ENCODE measurements around the gene PCBP3.

Gene PCBP3

DNA sequence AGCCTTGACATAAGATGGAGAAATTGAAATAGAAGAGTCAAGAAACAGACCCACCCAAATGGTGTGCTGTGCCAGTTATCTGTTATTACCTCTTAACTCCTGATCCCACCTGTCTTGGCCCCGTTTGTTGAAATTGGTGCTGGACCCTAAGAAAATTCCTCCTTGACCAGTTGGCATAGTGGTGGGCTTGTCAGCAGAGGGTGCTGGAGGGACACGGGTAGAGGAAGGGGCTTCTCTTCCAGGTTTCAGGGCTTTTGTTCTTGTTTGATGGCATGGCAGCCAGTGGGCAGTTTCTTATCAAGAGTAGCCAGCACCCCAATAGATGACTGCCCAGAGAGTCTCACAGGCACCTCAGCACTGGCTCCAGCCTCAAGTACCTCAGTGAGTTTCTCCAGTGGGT lies 51.6 kb downstream of the PCBP3 start:
- TF ChIP-seq, protein P1, sequence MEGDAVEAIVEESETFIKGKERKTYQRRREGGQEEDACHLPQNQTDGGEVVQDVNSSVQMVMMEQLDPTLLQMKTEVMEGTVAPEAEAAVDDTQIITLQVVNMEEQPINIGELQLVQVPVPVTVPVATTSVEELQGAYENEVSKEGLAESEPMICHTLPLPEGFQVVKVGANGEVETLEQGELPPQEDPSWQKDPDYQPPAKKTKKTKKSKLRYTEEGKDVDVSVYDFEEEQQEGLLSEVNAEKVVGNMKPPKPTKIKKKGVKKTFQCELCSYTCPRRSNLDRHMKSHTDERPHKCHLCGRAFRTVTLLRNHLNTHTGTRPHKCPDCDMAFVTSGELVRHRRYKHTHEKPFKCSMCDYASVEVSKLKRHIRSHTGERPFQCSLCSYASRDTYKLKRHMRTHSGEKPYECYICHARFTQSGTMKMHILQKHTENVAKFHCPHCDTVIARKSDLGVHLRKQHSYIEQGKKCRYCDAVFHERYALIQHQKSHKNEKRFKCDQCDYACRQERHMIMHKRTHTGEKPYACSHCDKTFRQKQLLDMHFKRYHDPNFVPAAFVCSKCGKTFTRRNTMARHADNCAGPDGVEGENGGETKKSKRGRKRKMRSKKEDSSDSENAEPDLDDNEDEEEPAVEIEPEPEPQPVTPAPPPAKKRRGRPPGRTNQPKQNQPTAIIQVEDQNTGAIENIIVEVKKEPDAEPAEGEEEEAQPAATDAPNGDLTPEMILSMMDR (conservative IDR thresholded peaks at IDR 0.05): no peak
- TF ChIP-seq ZFX (IDR thresholded peaks at IDR 0.05): no peak
- H3K27ac ChIP-seq: no peak overlapping the region

DNA sequence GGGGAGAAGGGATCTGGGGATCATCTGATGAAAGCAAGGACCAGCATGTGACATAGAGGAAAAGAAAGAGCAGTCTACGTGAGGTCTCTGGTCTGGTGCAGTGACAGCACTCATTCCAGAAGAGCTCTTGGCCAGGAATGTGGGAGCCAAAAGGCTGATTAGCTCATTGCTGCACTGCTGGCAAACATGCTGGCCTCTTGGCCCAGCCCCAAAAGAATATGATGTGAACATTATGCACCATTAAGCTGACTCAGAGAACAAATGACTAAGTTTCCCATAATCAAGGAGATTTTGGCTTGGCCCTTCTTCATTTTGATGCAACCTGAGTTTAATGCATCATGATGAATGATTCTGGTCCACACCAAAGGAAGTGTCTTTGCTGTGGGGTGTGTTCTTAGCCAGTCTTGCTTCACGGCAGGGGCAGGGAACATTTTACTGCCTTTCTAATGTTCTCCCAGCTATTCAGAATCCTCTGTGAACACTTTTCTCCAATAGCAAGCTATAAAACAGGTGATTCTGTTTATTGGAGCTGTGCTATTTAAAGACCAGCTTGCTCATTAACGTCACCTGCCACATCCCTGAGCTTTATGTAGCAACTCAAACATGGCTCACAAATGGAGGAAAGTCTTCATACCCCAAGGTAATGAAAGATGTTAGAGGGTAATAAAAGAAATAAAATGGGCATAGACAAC lies 55.1 kb downstream of the PCBP3 start:
- H3K27ac ChIP-seq: no peak overlapping the region
- no peak for TF ChIP-seq ZFX (IDR thresholded peaks at IDR 0.05)
- TF ChIP-seq, protein P1 (conservative IDR thresholded peaks at IDR 0.05): no peak

DNA sequence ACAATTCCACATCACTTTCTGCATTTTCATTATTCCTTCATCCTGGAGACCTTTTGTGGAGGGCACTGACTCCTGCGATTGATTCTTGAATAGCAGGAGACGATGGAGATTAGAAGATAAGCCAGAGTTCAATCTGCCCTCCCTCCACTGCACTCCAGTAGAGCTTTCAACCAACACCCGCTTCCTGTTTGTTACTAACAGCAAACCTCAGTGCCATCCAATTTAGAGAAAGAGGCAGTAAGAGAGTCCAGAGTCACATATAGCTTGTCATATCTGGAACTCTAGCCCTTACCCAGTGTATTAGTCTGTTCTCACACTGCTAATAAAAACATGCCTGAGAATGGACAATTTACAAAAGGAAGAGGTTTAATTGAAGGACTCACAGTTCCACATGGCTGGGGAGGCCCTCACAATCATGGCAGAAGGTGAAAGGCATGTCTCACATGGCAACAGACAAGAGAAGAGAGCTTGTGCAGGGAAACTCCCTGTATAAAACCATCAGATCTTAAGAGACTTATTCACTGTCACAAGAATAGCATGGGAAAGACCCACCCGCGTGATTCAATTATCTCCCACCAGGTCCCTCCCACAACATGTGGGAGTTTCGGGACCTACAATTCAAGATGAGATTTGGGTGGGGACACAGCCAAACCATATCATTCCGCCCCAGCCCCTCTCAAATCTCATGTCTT lies 55.9 kb downstream of the PCBP3 start:
- H3K27ac ChIP-seq: no peak overlapping the region
- TF ChIP-seq, protein P1 (conservative IDR thresholded peaks at IDR 0.05): no peak
- no peak for TF ChIP-seq ZFX (IDR thresholded peaks at IDR 0.05)

DNA sequence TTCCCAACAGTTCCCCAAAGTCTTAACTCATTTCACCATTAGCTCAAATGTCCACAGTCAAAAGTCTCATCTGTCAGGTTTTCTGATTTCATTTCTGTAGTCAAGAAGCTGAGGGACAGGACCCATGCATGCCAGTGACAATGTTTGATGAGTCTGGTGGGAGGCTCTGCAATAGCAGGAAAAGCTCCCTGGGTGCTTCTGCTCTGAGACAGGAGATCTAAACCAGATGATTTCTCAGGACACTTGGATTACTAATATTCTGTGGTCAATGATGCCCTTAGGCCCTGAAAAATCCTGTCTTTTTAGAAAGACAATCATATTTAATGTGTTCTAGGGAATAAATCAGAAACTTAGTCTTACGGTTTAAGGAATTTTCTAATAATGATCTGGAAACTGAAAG lies 56.4 kb downstream of the PCBP3 start:
- TF ChIP-seq, protein P1 (conservative IDR thresholded peaks at IDR 0.05): no peak
- no peak for TF ChIP-seq ZFX (IDR thresholded peaks at IDR 0.05)
- no peak overlapping the region for H3K27ac ChIP-seq

DNA sequence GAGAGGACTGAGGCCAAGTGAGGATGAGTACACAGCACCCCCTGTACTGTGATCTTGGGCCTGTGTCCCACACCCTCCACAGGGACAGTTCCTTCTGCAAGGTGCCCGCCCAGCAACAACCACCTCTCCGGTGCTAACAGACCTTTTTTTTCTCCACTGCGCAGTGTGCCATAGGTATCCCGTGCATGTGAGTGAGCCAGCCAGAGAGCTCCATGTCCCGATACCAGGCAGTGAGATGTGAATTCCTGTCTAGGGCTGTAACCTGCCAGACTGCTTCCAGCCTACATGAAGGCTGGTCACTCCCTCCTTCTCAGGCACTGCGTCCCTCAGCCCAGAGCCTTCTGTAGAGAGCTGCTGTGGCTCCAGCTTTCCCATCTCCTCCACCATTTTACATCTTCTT lies 56.9 kb downstream of the PCBP3 start:
- no peak overlapping the region for H3K27ac ChIP-seq
- TF ChIP-seq, protein P1 (conservative IDR thresholded peaks at IDR 0.05): no peak
- no peak for TF ChIP-seq ZFX (IDR thresholded peaks at IDR 0.05)

DNA sequence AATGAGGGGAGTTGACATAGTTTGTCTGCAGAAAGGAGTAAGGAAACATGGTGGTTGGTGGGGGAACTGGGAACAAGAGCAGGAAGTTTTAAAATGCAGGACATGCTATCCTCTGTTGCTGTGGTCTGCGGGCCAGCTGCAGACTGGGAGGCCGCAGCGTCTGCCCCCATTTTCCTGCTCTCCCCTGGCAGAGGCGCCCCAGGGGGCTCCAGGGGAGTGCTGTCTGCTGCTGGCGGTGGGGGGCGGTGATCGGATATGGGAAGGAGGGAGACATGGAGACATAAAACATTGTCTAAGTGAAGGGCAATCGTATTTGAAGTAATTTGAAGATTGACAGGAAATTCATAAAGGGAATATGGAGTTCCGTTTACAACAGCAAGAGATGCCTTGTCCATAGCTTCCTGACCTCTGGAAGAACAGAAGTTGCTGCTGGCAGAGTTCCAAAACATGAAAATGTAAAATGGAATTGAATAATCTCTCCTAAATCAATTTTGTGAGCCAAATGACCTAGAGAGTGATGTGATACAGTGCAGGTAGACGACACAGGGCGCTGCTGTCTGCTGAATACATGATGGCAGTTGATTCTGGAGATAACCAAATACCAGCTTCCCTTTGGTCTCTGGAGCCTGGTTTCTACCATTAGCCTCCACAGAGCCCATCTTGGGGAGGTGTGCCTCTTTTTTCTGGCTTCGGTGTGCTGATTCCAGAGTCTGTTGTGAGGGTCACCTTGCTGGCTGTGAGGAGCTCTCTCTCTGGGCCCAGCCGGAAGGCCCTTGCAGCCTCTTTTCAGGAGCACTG lies 61.0 kb downstream of the PCBP3 start:
- TF ChIP-seq ZFX (IDR thresholded peaks at IDR 0.05): no peak
- TF ChIP-seq, protein P1 (conservative IDR thresholded peaks at IDR 0.05): no peak
- H3K27ac ChIP-seq: no peak overlapping the region

DNA sequence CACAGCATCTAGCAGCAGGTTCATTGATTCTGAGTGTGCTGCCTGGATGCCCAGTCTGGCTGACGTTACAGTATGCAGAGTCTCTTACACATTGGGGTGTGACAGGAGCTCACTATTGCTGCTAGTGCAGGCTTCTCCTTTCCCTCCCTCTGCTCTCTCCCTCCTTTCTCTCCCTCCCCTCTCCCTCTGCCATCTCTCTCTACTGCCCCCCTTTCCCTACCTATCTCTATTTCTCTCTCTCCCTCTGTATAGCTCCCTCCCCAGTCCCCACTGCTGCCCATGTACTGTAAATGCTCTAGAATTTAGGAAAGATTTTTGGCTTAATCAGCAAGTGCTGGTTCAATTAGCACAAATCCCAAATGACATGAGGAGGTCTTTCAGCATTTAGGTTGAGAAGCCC lies 62.8 kb downstream of the PCBP3 start:
- no peak for TF ChIP-seq ZFX (IDR thresholded peaks at IDR 0.05)
- TF ChIP-seq, protein P1 (conservative IDR thresholded peaks at IDR 0.05): no peak
- H3K27ac ChIP-seq: no peak overlapping the region

Measured in C4-2B (cell line).